Keratinocyte (primary cell): ENCODE results near the gene IL12RB2. TPM values are rescaled to one million over a fixed set of nuclear protein-coding genes. Genes with fewer than 3 reads are reported as not detected.
"Not testable (repeated sequence)": the region's sequence is repeated elsewhere in the genome, so short reads cannot be mapped to it uniquely, and the experiment has no call there.

ENCODE experiments used
- DNase-seq: peaks from one replicate; pipeline ENCODE4 v3.0.0-alpha.2; 2011; ENCODE audit warnings: low read depth, missing footprints, low spot score
- FAIRE-seq: peaks from 2 replicates; lab custom pipeline; 2011; peaks lifted over from hg19 to GRCh38; lab: Jason Lieb, UNC
- H2AFZ ChIP-seq: 2 replicates; pipeline ENCODE4 v1.6.0; 2012; ENCODE audit warnings: low read length, control low read depth, inconsistent platforms; ENCODE audit not compliant: control insufficient read depth
- H3K27ac ChIP-seq: 2 replicates; pipeline ENCODE4 v1.5.1; 2011; ENCODE audit warnings: low read length; ENCODE audit not compliant: control insufficient read depth, insufficient read depth
- H3K27me3 ChIP-seq: 3 replicates; pipeline ENCODE4 v1.6.0; 2011; ENCODE audit warnings: low read length; ENCODE audit not compliant: control insufficient read depth, insufficient read depth; ENCODE audit errors: extremely low read depth
- H3K36me3 ChIP-seq, 2 experiments: 2 replicates in 1 of 2; 3 replicates in 1 of 2; pipeline ENCODE4 v1.5.1; 2011; ENCODE audit warnings: low read length in 2 of 2, mild to moderate bottlenecking in 1 of 2; ENCODE audit not compliant: control insufficient read depth in 2 of 2, insufficient read depth in 2 of 2; ENCODE audit errors: extremely low read depth in 1 of 2
- H3K4me1 ChIP-seq: 3 replicates; pipeline ENCODE4 v1.5.1; 2011; ENCODE audit warnings: low read length; ENCODE audit not compliant: control insufficient read depth, insufficient read depth; ENCODE audit errors: extremely low read depth
- H3K4me2 ChIP-seq: 3 replicates; pipeline ENCODE4 v1.6.0; 2011; ENCODE audit warnings: low read depth, low read length; ENCODE audit not compliant: control insufficient read depth, insufficient read depth; ENCODE audit errors: extremely low read depth
- H3K4me3 ChIP-seq, 3 experiments: fragments of 200-600 bp in 1 of 3; sonication (generic) in 1 of 3; 2 replicates in 2 of 3; 3 replicates in 1 of 3; pipeline ENCODE4 v1.5.1; 2011 to 2016; ENCODE audit warnings: low read length in 3 of 3, mild to moderate bottlenecking in 3 of 3, control low read depth in 2 of 3, inconsistent platforms in 1 of 3, low read depth in 1 of 3, mixed read lengths in 1 of 3, mixed run types in 1 of 3, moderate library complexity in 1 of 3; ENCODE audit not compliant: control insufficient read depth in 2 of 3, insufficient read depth in 2 of 3; ENCODE audit errors: extremely low read depth in 1 of 3
- H3K79me2 ChIP-seq: 2 replicates; pipeline ENCODE4 v1.6.0; 2012; ENCODE audit warnings: low read length; ENCODE audit not compliant: control insufficient read depth, insufficient read depth
- H3K9ac ChIP-seq: 3 replicates; pipeline ENCODE4 v1.6.0; 2011; ENCODE audit warnings: low read length; ENCODE audit not compliant: control insufficient read depth, insufficient read depth; ENCODE audit errors: extremely low read depth
- H3K9me1 ChIP-seq: 3 replicates; pipeline ENCODE4 v1.6.0; 2011; ENCODE audit warnings: low read length; ENCODE audit not compliant: control insufficient read depth, insufficient read depth; ENCODE audit errors: extremely low read depth
- H3K9me3 ChIP-seq: 2 replicates; pipeline ENCODE4 v1.5.1; 2012; ENCODE audit warnings: low read depth, low read length; ENCODE audit not compliant: control insufficient read depth
- H4K20me1 ChIP-seq: 3 replicates; pipeline ENCODE4 v1.6.0; 2011; ENCODE audit warnings: low read length; ENCODE audit not compliant: control insufficient read depth, insufficient read depth; ENCODE audit errors: extremely low read depth
- EZH2 ChIP-seq: IDR thresholded peaks from one replicate; pipeline ENCODE4 v1.6.1; 2012; ENCODE audit warnings: inconsistent platforms, mild to moderate bottlenecking, low read length, moderate library complexity
- dilution Hi-C: fragments of 300-500 bp; cut with MboI; formaldehyde crosslinking; loops from one replicate; pipeline ENCODE4 v1.7.0; 2020; ENCODE audit warnings: low sequenced_read_pairs; ENCODE audit not compliant: extremely low pct_ligation_motif_present
- polyA plus RNA-seq, 5 experiments: library from polyadenylated mRNA; depleted of rRNA in 3 of 5; stranded (reverse) in 3 of 5; stranded (forward) in 1 of 5; unstranded in 1 of 5; fragments of >200 nt; gene quantifications; 1 replicate in 1 of 5; 2 replicates in 3 of 5; 3 replicates in 1 of 5; pipeline versions ENCODE4 v1.2.1 to v1.2.3, GENCODE V29; 2011 to 2012; ENCODE audit warnings: missing spikeins in 2 of 5, low read depth in 1 of 5, low replicate concordance in 1 of 5
- TF ChIP-seq, protein P1 (sequence below), 3 experiments: IDR thresholded peaks in 1 of 3; conservative IDR thresholded peaks in 1 of 3; optimal IDR thresholded peaks in 1 of 3; 2 replicates in 2 of 3; 3 replicates in 1 of 3; pipeline versions ENCODE3 to v1.5.1; 2011; ENCODE audit warnings: low read length in 3 of 3, mild to moderate bottlenecking in 3 of 3, moderate library complexity in 2 of 3, control low read depth in 1 of 3, inconsistent platforms in 1 of 3; ENCODE audit not compliant: insufficient read depth in 2 of 3; ENCODE audit errors: extremely low read depth in 1 of 3

Gene IL12RB2
- polyA plus RNA-seq, 1 donor (not counting 4 experiments of a cell fraction or from before 2014, with no cell fraction given), result 0.63 TPM

DNA sequence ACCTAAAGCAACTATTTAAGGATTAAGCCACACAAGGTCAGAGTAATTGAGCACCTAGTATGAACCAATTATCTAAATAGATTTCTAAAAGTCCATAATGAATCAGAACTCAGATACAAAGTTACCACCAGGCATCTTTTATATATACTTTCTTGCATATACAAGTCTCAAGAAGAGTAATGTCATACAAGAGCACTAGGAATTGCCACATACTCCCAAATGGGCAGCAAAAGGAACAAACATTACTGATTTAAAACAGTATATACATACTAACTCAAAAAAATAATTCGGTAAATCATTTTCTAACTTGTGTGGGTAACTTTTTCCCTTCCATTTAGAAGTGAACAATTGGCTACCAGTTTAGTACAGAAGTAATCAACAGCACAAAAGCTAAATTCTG, 100.5 kb downstream of the IL12RB2 start:
- FAIRE-seq (no peak), DNase-seq (no peak)
- TF ChIP-seq EZH2, result no peak
- TF ChIP-seq, protein P1, sequence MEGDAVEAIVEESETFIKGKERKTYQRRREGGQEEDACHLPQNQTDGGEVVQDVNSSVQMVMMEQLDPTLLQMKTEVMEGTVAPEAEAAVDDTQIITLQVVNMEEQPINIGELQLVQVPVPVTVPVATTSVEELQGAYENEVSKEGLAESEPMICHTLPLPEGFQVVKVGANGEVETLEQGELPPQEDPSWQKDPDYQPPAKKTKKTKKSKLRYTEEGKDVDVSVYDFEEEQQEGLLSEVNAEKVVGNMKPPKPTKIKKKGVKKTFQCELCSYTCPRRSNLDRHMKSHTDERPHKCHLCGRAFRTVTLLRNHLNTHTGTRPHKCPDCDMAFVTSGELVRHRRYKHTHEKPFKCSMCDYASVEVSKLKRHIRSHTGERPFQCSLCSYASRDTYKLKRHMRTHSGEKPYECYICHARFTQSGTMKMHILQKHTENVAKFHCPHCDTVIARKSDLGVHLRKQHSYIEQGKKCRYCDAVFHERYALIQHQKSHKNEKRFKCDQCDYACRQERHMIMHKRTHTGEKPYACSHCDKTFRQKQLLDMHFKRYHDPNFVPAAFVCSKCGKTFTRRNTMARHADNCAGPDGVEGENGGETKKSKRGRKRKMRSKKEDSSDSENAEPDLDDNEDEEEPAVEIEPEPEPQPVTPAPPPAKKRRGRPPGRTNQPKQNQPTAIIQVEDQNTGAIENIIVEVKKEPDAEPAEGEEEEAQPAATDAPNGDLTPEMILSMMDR (optimal IDR thresholded peaks at IDR 0.05 in 1 of 3, IDR thresholded peaks at IDR 0.05 in 1 of 3, conservative IDR thresholded peaks at IDR 0.05 in 1 of 3; ENCODE audit: extremely low read depth in 1 of 3, insufficient read depth in 2 of 3, low read length in 3 of 3), result no peak
- H3K4me3 ChIP-seq, result no peak overlapping the region
- H4K20me1 ChIP-seq, result no peaks in the 10 kb centered on the region
- no peak overlapping the region for H3K9ac ChIP-seq
- no peaks in the 10 kb centered on the region for H3K9me1 ChIP-seq
- peaks cover 6% of the 10 kb centered on the region for H3K4me1 ChIP-seq
- dilution Hi-C loops, result no loop called here
- peaks cover 4 to 11% of the 10 kb centered on the region in 2 experiments for H3K36me3 ChIP-seq
- no peak overlapping the region for H3K27ac ChIP-seq
- H2AFZ ChIP-seq, result no peak overlapping the region
- H3K27me3 ChIP-seq, result no peaks in the 10 kb centered on the region
- H3K9me3 ChIP-seq, result no peaks in the 10 kb centered on the region
- H3K4me2 ChIP-seq, result no peak overlapping the region
- H3K79me2 ChIP-seq, result peaks cover 5% of the 10 kb centered on the region

DNA sequence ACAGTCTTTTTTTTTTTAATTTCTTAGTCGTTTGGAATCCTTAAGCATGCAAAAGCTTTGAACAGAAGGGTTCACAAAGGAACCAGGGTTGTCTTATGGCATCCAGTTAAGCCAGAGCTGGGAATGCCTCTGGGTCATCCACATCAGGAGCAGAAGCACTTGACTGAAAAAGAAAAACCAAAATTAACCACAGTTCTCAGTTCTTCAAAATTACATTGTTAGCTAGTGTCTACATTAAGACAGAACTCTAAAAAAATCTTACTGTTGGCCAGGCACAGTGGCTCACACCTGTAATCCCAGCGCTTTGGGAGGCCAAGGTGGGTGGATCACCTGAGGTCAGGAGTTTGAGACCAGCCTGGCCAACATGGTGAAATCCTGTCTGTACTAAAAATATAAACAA, 105.4 kb downstream of the IL12RB2 start:
- H3K9ac ChIP-seq, H3K4me2 ChIP-seq, DNase-seq, H3K9me1 ChIP-seq, H3K9me3 ChIP-seq, H4K20me1 ChIP-seq, H3K4me1 ChIP-seq, H3K27ac ChIP-seq, H2AFZ ChIP-seq, H3K4me3 ChIP-seq, dilution Hi-C loops, FAIRE-seq, H3K27me3 ChIP-seq: not testable (repeated sequence)
- H3K36me3 ChIP-seq, result peaks cover 18 to 29% of the 10 kb centered on the region in 2 experiments
- H3K79me2 ChIP-seq, result peaks cover 49% of the 10 kb centered on the region

DNA sequence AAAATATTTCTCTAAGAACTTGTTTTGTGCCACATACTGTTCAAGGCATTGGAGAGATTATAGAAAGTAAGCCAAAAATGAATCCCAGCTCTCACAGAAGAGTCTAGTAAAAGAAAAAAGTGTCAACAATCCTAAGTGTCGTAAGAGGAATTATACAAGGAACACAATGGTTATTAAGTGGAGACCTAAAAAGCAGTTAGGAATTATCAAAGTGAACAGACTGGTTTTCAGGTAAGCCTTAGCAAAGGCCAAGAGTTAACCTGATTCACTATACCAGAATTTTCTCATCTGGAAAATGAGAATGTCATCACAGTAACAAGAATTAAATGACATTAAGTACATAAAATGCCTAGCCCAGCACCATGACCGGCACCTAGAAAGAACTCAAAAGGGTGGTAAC, 106.9 kb downstream of the IL12RB2 start:
- H2AFZ ChIP-seq, result no peak overlapping the region
- no peaks in the 10 kb centered on the region for H3K9me1 ChIP-seq
- H4K20me1 ChIP-seq, result peaks cover 7% of the 10 kb centered on the region
- peaks cover 11% of the 10 kb centered on the region for H3K4me1 ChIP-seq
- DNase-seq (no peak), FAIRE-seq (no peak)
- no peak overlapping the region for H3K27ac ChIP-seq
- H3K27me3 ChIP-seq, result no peaks in the 10 kb centered on the region
- peaks cover 64% of the 10 kb centered on the region for H3K79me2 ChIP-seq
- H3K4me3 ChIP-seq, result no peak overlapping the region
- H3K36me3 ChIP-seq, result peaks cover 21 to 40% of the 10 kb centered on the region in 2 experiments
- dilution Hi-C loops, result no loop called here
- TF ChIP-seq, protein P1 (optimal IDR thresholded peaks at IDR 0.05 in 1 of 3, IDR thresholded peaks at IDR 0.05 in 1 of 3, conservative IDR thresholded peaks at IDR 0.05 in 1 of 3; ENCODE audit: extremely low read depth in 1 of 3, insufficient read depth in 2 of 3, low read length in 3 of 3), result no peak
- no peak for TF ChIP-seq EZH2
- no peak overlapping the region for H3K4me2 ChIP-seq
- H3K9me3 ChIP-seq, result no peaks in the 10 kb centered on the region
- no peak overlapping the region for H3K9ac ChIP-seq
